NCI-H345 (cell line): ENCODE results near the gene CDKN1A.

Source experiments
- DNase-seq: peaks from one replicate; lab custom pipeline; 2025; lab: John Stamatoyannopoulos, UW

CDKN1A gene

DNA sequence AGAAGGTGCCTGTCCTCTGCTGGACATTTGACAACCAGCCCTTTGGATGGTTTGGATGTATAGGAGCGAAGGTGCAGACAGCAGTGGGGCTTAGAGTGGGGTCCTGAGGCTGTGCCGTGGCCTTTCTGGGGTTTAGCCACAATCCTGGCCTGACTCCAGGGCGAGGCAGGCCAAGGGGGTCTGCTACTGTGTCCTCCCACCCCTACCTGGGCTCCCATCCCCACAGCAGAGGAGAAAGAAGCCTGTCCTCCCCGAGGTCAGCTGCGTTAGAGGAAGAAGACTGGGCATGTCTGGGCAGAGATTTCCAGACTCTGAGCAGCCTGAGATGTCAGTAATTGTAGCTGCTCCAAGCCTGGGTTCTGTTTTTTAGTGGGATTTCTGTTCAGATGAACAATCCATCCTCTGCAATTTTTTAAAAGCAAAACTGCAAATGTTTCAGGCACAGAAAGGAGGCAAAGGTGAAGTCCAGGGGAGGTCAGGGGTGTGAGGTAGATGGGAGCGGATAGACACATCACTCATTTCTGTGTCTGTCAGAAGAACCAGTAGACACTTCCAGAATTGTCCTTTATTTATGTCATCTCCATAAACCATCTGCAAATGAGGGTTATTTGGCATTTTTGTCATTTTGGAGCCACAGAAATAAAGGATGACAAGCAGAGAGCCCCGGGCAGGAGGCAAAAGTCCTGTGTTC, 1.3 kb upstream of the CDKN1A start:
- DNase-seq: peak; percentile 23

DNA sequence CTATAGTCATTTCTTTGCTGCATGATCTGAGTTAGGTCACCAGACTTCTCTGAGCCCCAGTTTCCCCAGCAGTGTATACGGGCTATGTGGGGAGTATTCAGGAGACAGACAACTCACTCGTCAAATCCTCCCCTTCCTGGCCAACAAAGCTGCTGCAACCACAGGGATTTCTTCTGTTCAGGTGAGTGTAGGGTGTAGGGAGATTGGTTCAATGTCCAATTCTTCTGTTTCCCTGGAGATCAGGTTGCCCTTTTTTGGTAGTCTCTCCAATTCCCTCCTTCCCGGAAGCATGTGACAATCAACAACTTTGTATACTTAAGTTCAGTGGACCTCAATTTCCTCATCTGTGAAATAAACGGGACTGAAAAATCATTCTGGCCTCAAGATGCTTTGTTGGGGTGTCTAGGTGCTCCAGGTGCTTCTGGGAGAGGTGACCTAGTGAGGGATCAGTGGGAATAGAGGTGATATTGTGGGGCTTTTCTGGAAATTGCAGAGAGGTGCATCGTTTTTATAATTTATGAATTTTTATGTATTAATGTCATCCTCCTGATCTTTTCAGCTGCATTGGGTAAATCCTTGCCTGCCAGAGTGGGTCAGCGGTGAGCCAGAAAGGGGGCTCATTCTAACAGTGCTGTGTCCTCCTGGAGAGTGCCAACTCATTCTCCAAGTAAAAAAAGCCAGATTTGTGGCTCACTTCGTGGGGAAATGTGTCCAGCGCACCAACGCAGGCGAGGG, 594 bp upstream of the CDKN1A start:
- DNase-seq: peak; percentile 40

DNA sequence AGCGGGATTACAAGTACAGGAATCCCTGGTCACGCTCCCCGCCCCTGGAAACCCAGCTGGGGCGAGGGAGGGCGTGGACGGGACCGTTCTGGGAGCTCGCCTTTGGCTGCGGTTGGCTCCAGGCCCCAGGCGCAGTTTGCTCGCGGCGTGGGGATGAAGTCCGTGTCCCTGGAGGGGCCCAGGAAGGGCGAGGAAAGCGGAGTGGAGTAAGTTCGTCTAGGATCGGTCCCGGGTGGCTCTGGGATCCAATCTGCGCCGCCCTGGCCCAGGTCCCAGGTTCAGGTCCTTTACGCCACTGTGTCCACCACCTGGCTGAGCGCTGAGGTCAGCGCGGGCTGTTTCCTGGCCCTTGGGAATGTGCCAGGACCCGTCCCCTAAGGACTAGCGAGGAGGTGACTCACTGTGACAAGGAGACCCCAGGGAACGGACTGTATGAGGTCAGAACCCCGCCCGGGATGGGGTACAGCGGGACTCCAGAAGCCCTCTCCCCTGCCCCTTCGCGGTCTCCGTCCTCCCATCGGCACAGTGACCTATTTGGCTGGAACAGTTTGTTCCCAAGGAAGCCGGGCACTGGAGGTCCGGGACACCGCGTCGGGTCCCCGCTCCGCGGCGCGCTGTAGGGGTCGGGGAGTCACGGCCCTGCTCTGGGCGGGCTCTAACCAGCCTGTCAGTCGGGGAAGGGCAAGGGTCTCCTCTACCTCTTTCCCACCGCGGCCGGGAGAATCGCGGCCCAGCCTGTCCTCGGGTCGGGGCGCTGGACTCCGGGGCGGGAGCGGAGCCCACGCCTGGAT, 724 bp downstream of the CDKN1A start:
- DNase-seq: peak; percentile 57

DNA sequence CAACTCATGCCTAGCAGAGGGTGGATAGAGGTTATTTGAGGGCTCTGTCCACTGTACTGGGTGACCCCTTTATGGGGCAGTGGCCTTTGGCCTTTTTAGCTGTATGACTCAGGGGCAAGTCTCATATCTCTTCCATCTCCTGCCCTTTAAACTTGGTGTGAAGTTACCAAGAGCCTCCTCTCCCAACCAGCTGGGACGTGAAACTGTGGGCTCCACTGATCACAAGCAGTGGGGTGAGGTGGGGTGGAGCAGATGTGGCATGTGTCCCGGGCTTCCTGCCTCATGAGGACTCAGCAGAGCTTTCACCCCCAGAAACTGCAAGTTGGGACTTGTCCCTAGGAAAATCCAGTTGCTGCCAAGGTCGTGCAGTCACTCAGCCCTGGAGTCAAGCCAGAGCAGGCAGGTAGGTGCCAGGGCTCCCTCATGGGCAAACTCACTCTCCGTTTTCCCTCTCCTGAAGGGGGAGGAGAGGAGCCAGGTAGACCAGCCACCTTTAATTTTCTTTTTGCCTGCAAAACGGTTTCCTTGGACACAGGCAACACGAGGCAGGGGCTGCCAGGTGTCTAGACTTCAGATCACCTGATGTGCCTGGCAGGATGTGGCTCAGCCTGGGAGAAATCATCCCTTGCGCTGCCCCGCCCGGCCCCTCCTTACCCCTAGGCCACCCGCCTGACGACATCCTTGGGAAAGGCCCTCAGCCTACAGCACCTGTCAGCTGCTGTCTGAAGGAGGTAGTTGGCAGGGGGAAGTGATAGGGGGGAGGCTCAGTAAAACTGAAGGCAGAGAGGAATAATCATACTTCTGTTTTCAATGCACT, 4.0 kb downstream of the CDKN1A start:
- peak; percentile 95 for DNase-seq

DNA sequence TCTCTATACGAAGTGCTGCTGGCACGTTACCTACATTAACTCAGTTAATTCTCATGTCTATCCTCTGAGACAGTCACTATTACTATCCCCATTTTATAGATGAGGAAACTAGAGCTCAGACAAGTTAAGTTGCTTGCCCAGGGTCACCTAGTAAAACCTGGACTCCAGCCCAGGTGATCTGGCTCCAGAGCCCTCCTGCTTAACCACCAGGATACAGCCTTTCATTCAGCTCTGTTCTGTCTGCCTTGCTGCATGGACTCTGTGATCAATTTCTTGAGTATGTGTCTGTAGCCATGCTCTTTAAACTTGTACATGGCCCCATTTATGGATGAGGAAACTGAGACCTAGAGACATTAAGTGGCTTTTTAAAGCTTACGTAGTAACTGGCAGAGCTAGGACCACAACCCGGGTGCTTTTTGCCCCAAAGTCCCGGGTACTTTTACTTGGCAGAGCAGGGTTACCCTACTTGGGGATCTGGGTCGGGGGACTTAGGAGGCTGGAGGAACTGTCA, 4.7 kb downstream of the CDKN1A start:
- DNase-seq: no peak

DNA sequence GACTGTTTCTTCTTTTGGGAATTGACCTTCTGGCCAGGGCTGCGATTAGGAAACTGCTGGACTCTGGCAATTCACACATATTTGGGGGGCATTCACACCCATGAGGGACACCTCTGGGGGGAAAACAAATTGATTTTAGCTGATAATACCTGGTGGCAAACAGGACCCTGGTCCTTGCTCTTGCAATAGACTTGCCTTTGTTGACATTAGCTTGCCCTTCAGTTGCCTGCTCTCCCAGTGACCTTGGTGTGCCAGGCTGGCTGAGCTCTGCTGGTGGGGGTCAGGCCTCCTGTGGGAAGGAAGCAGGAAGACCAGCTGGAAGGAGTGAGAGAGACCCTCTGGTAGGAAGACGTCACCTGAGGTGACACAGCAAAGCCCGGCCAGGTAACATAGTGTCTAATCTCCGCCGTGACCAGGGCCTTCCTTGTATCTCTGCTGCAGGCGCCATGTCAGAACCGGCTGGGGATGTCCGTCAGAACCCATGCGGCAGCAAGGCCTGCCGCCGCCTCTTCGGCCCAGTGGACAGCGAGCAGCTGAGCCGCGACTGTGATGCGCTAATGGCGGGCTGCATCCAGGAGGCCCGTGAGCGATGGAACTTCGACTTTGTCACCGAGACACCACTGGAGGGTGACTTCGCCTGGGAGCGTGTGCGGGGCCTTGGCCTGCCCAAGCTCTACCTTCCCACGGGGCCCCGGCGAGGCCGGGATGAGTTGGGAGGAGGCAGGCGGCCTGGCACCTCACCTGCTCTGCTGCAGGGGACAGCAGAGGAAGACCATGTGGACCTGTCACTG, 5.3 kb downstream of the CDKN1A start:
- no peak for DNase-seq

DNA sequence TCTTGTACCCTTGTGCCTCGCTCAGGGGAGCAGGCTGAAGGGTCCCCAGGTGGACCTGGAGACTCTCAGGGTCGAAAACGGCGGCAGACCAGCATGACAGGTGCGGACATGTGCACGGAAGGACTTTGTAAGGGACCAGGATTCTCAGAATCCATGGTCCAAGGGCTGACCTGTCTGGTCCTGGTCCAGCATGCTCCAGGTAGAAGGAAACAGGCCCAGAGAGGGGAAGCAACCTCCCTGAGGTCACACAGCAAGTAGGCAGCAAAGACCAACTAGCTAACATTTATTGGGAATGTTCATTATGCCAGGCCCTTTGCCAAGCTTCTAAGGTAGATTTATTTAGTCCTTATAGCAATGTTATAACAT, 5.9 kb downstream of the CDKN1A start:
- no peak for DNase-seq

DNA sequence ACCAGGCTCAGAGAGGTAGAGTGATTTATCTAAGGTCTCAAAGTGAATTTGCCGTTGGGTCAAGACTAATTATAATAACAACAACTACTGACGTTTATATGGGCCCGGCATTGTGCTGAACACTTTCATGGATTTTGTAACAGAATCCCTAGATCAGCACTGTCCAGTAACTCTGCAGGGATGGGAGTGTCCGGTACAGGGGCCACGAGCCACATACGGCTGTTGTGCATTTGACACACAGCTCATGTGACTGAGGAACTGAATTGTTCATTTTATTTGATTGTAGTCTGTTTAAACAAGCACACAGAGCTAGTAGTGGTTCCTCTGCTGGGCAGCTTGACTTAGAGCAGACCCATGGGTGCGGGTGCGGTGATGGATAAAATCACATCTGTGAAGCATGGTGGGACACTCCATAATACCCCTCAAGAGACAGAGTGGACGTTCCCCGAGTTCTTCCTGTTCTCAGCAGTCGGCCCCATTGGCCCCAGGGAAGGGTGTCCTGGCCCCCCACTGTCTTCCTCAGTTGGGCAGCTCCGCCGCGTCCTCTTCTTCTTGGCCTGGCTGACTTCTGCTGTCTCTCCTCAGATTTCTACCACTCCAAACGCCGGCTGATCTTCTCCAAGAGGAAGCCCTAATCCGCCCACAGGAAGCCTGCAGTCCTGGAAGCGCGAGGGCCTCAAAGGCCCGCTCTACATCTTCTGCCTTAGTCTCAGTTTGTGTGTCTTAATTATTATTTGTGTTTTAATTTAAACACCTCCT, 6.8 kb downstream of the CDKN1A start:
- DNase-seq: no peak

DNA sequence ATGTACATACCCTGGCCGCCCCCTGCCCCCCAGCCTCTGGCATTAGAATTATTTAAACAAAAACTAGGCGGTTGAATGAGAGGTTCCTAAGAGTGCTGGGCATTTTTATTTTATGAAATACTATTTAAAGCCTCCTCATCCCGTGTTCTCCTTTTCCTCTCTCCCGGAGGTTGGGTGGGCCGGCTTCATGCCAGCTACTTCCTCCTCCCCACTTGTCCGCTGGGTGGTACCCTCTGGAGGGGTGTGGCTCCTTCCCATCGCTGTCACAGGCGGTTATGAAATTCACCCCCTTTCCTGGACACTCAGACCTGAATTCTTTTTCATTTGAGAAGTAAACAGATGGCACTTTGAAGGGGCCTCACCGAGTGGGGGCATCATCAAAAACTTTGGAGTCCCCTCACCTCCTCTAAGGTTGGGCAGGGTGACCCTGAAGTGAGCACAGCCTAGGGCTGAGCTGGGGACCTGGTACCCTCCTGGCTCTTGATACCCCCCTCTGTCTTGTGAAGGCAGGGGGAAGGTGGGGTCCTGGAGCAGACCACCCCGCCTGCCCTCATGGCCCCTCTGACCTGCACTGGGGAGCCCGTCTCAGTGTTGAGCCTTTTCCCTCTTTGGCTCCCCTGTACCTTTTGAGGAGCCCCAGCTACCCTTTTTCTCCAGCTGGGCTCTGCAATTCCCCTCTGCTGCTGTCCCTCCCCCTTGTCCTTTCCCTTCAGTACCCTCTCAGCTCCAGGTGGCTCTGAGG, 7.6 kb downstream of the CDKN1A start:
- DNase-seq: no peak

DNA sequence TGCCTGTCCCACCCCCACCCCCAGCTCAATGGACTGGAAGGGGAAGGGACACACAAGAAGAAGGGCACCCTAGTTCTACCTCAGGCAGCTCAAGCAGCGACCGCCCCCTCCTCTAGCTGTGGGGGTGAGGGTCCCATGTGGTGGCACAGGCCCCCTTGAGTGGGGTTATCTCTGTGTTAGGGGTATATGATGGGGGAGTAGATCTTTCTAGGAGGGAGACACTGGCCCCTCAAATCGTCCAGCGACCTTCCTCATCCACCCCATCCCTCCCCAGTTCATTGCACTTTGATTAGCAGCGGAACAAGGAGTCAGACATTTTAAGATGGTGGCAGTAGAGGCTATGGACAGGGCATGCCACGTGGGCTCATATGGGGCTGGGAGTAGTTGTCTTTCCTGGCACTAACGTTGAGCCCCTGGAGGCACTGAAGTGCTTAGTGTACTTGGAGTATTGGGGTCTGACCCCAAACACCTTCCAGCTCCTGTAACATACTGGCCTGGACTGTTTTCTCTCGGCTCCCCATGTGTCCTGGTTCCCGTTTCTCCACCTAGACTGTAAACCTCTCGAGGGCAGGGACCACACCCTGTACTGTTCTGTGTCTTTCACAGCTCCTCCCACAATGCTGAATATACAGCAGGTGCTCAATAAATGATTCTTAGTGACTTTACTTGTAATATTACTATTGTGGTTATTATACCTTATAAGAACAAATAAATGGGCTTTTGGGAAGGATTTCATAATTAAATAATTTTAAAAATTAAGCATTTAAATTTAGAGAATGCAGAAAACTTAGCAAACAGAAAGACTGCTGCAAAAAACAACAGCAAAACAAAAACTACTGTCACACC, 8.4 kb downstream of the CDKN1A start:
- no peak for DNase-seq

DNA sequence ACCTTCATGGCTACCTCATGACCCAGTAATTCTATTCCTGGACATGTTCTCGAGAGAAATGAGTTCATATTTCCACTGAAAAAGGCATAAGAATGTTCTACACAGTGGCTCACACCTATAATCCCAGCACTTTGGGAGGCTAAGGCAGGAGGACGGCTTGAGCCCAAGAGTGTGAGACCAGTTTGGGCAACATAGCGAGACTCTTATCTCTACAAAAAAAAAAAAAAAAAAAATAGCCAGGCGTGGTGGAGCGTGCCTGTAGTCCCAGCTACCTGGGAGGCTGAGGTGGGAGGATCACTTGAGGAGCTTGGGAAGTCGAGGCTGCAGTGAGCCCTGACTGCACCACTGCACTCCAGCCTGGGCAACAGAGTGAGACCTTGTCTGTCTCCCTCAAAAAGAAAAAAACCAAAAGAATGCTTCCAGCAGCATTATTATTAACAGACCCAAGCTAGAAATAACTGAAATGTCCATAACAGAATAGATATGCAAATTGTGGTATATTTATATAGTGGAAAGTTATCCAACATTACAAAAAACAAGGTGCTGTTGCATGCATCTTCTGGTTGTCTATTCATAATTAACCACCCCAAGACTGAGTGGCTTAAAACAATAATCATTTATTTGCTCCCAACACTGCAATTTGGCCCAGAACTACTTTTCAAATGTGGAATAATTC, 9.7 kb downstream of the CDKN1A start:
- DNase-seq: no peak

DNA sequence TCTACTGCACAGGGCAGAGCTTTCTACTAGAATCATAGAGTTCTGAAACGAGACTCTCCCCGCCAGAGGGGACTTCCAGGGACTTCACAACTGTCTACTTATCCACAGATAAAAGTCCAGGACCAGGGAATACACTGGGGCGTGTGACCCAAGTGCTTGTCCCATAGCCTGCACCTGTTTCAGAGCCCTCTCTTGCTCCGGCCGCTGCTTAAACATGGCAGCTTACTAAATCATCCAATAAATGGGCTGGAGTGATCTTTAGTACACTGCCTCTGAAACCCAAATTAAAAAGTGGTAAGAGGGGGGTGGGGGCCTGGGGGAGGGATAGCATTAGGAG, 10.2 kb downstream of the CDKN1A start:
- DNase-seq: no peak

DNA sequence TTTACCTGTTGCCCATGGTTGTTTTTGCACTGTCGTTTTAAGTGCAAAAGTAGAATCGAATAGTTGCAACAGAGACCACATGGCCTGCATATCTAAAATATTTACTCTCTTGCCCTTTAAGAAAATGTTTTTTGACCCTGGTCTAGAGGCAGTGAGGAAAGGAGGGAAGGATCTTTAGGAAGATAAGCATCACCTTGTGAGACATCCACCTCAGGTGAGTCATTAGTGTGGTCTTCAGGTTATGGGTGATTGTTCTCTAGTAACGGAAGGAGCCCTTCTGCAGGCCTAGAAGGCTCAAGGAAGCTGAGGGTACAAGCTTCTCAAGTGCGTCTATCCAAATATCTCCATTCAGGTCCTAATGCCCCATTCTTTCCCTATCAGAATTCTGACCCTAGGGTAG, 12.5 kb downstream of the CDKN1A start:
- no peak for DNase-seq

DNA sequence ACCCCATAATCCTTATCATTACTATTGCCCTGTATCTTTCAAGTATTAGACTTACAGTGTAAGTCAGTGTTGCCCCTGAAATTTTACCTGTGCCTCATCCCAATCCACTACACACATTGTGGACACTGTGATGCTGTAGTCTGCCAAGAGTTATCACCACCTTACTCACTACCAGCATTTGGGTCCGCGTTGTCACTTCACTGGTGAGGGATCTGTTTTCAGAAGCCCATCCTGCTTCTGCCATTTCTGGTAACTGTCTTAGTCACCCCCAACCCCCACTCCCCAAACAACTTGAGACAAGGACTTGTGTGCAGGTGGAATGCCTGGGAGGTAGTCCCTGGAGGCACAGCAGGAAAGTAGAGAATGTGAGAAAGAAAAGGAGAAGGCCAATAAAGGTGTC, 13.1 kb downstream of the CDKN1A start:
- no peak for DNase-seq

DNA sequence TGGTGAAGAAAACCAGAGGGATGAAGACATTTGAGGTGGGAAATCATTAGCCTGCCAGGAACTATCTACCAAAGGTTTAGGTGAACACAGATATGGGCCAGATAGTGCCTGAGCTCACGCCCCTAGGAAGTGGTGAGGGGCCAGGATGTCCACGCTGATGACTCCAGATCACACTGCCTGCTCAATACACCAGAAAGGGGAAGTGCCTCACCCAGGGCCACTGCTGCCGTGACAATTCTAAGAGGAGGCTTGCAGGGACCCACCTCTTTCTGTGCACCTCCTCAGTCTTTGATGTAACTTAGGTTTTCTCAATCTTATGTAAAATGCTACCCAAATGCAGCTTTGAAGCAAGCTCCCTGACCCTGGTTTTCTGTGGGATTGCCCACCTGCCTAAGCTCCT, 13.7 kb downstream of the CDKN1A start:
- DNase-seq: no peak

DNA sequence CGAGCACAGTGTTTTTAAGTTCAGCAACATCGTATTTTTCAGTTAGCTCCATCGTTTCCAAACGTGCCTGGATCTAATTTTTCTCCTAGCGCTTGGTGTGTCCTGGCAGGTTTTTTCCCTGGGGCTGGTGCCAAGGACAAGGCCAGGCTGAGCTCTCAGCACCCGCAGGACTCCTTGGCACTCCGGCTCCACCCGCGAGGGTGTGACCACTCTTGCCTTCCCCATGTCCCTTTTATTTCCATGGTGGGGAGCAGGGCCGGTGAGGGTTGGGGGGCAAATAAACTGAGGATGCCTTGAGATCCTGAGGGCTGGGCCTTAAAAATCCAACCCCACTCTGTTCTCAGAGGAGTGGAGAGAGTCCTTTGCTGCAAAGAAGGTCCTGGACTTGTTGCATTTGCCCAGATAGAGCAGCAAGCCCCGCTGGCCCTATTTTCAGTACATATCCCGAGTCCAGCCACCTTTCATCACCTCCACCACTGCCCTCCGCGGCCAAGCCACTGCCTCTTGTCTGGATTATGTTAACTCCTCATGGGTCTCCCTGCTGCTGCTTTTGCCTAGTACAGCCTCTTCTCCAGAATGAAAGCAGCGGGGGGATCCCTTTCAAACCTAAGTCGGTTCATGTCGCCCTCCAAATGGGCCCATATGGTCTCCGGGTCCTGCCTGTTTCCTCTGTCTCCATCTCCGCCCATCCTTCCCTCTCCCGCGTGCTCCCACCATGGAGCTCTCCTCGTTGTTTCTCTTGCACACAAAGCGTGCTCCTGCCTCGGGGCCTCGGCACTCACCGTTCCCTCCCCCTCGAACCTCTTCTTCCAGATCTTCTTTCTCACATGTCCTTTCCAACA, 14.6 kb downstream of the CDKN1A start:
- DNase-seq: no peak

DNA sequence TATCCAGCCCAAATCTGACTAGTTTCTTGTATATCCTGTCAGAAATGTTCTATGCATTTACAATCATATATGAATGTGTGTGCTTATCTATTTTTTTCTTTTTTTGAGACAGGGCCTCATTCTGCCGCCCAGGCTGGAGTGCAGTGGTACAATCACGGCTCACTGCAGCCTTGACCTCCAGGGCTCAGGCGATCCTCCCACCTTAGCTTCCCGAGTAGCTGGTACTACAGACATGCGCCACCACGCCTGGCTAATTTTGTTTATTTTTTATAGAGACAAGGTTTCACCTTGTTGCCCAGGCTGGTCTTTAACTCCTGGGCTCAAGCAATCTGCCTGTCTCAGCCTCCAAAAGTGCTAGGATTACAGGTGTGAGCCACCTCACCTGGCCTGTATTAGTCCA, 16.1 kb downstream of the CDKN1A start:
- DNase-seq: no peak
